GM21737 (cell line): ENCODE results near the gene MOB1A.
"Not testable (repeated sequence)": the region's sequence is repeated elsewhere in the genome, so short reads cannot be mapped to it uniquely, and the experiment has no call there.

Experiments
- ATAC-seq: cut with Tn5 transposase; IDR thresholded peaks from one replicate; pipeline ENCODE4 v1.9.1; 2021; ENCODE audit warnings: mild to moderate bottlenecking, moderate library complexity; ENCODE audit not compliant: unreplicated experiment

The MOB1A gene

GRCh38 chr2:74149570-74150319 is 28.9 kb downstream of the MOB1A start:
- ATAC-seq, result no peak

GRCh38 chr2:74149247-74149525 is 29.5 kb downstream of the MOB1A start:
- ATAC-seq, result no peak

DNA sequence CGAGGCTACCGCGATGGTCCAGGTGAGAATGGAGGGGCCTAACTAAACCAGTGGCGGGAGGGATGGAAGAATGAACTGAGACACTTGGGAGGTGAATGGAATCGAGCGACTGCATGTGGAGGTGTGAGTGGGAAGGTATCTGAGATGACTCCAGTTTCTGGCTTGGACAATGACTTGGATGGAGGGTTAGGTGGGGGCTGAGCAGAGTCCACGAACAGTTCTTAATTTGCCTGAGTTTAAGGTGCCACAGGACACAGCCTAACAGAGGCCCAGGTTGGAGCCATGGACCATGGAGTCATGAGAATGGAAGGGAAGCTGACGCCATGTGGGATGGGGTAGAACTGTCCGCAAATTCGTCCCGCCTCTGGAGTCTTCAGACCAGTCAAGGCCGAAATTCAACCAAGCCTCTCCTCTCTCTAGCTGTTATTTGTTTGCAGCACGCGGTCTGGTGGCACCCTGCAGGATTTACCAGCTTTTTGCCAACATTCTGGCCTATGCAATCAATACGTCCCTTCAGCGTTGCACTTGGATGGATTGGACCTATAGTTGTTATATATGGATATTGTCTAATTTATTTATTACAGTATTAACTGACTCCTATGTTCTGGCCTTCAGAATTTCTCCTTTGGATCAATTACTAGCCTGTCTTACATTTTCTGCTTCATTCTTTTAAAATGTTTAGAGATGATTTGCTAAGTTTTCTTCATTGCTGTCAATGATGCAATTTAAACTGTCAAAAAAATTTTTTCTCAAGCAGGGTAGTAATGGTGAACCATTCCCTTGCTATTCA is 30.0 kb downstream of the MOB1A start:
- ATAC-seq, result no peak

- peak; percentile 84 for ATAC-seq
These were observed 30.8 kb downstream of the MOB1A start, which contains the start of gene BOLA3 for GRCh38 chr2:74147727-74148456. BOLA3 (minus strand) TSS chr2:74147912; CDS start chr2:74147874, 38 bp downstream.

DNA sequence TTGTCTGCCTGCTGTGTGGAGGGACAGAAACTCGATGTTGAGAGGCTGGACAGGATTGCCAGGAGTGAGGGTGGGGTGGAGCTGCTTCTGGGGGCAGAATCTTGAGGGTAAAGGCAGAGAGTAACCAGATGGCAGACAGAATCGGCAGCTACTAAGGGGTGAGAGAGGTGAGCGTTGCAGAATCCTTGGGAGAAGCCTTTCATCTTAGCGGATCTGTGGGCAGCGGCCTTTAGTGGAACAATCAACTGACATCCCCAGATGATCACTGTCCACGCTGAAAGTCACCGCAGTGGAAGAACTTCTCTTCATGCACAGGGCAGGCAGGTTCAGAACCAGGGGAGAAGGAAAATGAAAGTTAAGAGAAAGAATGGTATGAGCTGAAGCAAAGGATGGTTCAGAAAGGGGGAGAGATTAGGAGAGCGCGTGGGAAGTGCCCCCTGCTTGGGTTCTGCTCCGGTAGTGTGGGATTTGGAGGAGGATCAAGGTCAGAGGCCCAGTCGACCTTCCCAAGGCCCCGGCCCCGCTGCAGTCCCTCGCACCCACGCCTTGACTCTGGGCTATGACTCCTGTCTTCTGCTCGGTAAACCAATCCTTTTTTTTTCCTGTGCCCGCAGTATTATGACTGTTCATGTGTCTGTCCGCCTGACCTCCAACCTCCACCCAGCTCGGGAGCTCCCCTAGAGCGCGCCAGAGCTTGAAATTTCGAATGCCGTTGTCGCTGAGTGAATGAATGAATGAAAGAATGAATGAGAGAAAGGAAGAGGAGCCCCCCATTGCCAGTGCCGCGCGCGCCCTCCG is 31.6 kb downstream of the MOB1A start:
- peak; percentile 17 for ATAC-seq

DNA sequence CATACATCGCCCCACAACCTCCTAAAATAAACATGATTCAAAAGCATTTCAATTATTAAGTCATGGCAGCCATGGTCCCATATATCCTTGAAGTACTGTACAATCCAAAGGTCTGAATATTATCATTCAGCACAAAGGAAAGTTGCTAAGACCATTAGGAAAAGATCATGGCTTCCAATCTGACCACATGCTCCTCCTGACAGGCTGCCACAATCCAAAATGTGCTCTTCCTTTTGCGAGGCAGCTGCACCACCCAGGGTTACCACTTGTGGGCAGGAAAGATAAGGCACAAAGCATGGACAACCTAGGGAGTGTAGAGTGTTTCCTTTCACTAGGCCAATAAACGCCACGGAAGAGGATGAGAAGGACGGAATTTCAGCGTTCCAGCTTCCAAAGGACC is 36.3 kb downstream of the MOB1A start:
- ATAC-seq, result no peak

- no peak for ATAC-seq
These were observed 39.9 kb downstream of the MOB1A start for GRCh38 chr2:74138600-74139323.

GRCh38 chr2:74137651-74138599 is 40.8 kb downstream of the MOB1A start:
- no peak for ATAC-seq

GRCh38 chr2:74131901-74132300 is 46.8 kb downstream of the MOB1A start:
- no peak for ATAC-seq

- no peak for ATAC-seq
These were observed 48.3 kb downstream of the MOB1A start for GRCh38 chr2:74130211-74130995.

DNA sequence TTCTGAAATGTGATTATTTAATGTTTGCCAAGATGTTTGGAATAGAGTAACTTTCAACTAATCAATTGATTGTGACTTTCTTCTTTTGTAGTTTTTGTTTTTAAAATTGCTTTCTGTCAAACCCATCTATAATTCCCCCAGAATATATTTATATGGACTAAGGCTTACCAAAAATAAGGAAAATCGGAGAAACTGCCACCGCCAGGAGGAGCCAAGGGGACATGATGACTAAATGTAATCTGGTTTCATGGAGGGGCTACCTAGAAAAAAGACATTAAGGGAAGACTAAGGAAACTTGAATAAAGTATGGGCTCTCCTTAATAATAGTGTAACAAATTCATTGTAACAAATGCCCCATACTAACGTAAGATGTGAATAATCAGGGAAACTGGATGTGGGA is 50.5 kb downstream of the MOB1A start:
- no peak for ATAC-seq

- not testable (repeated sequence) for ATAC-seq
These were observed 54.7 kb downstream of the MOB1A start for GRCh38 chr2:74123955-74124354.

DNA sequence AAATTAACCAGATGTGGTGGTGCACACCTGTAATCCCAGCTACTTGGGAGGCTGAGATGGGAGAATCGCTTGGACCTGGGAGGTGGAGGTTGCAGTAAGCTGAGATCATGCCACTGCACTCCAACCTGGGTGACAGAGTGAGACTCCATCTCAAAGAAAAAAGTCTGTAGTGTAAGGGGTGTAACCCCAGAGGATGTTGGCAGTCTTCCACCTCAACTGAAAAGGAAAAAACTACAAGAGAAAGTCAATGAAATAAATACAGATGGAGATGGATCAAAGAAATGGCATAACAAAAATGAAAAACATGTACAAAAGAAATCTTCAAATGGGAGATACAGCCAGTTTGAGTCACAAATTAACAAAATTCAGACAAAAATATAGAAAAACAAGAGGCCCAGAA is 56.8 kb downstream of the MOB1A start:
- not testable (repeated sequence) for ATAC-seq

DNA sequence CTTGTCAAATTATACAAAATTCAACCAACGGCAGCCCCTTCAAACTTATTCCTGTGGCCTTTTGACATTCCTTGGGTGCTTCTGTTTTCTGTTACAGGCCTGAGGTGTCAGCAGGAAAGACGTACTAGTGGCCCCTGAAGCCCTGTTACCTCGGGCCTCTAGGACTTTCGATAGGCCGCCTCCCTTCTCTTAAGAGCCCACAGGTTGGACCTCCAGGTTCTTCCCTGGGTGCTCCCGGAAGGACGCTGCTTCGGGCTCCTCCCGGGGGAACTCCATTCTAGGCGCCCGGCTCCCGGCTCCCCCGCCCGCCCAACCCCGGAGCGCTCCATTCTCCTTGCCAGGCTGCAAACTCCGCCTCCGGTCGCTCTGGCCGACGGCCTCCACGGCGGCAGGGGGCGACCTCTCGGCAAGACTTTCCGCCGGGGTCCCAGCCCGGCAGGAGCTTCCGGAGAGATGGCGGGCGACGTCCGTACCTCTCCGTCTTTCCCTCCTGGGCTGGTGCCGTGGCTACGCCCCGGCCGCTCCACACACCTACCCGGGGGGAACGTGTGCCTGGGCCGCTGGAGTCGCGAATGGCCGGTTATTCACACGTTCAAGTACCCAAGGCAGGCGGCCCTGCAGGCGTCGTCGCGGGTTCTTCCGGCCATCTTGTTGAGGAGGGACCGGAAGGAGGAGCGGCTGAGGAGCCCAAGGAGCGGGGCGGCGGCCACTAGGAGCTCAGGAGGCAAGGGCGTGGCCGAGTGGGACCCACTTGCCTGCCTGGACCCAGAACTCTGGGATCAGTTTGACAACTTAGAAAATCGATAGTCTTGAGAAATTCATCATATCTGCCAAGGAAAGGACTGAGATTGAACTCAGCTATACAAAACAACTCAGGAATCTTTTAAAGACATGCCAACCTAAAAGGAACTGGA is 58.5 kb downstream of the MOB1A start:
- peak; percentile 97 for ATAC-seq

- no peak for ATAC-seq
These were observed 59.3 kb downstream of the MOB1A start for GRCh38 chr2:74119339-74119738.

GRCh38 chr2:74111380-74111779 is 67.3 kb downstream of the MOB1A start:
- no peak for ATAC-seq

DNA sequence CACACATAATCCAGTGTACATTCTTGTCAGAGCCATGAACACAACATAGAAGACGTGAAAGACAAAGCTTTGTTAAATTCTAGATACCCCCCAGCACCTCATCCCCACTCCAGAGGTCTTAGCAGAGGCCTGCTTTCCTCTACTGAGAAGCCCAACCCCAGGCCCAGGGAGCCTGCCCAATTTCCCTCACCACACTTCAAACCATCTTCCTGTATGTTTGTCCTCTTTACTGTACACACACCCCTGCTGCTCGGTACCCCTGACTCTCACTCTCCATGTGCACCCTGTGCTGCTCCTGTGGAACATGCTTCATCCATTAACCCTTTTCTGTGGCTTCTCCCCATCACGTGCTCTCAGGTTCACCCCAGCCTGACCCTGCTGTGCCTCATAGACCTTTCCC is 68.1 kb downstream of the MOB1A start:
- no peak for ATAC-seq
